ENCODE data around the gene TGIF1. TPM values are rescaled to one million over a fixed set of nuclear protein-coding genes. Genes with fewer than 3 reads are reported as not detected.

Gene TGIF1
- total RNA-seq, 1 donor from 2014 or later: 55.3 TPM

GRCh38 chr18:3454365-3455089 is 4.6 kb downstream of the TGIF1 start:
- Histone ChIP-seq H3K4me1 (ENCODE audit: control insufficient read depth in 3 of 3, insufficient read depth in 3 of 3, low read length in 3 of 3) (peaks cover 6 to 34% (median 23%) of the 10 kb centered on the region in 3 donors), H3K4me3 (ENCODE audit: low read length in 3 of 3) (peak overlapping the region; percentile 51 to 67 (median 54)), H3K27ac (ENCODE audit: low read depth, low read length) (peak overlapping the region; percentile 98), H3K9ac (ENCODE audit: low read depth in 1 of 3, low read length in 3 of 3) (peak overlapping the region; percentile 50 to 98 (median 84)), H3K27me3 (ENCODE audit: control insufficient read depth in 3 of 3, insufficient read depth in 3 of 3, low read length in 3 of 3) (no peaks in the 10 kb centered on the region), H3K36me3 (ENCODE audit: control insufficient read depth in 3 of 3, insufficient read depth in 3 of 3, low read length in 3 of 3) (peaks cover 5 to 20% (median 11%) of the 10 kb centered on the region in 3 donors), H3K9me3 (ENCODE audit: control insufficient read depth in 3 of 3, low read length in 3 of 3) (no peaks in the 10 kb centered on the region)

GRCh38 chr18:3455090-3455635 is 5.2 kb downstream of the TGIF1 start:
- H3K9me3 ChIP-seq (ENCODE audit: control insufficient read depth in 3 of 3, low read length in 3 of 3): no peaks in the 10 kb centered on the region
- H3K27ac ChIP-seq (ENCODE audit: low read depth, low read length): peak overlapping the region; percentile 98
- peak overlapping the region in 2 of 3 donors; percentile 51 to 54 for H3K4me3 ChIP-seq (ENCODE audit: low read length in 3 of 3)
- H3K4me1 ChIP-seq (ENCODE audit: control insufficient read depth in 3 of 3, insufficient read depth in 3 of 3, low read length in 3 of 3): peaks cover 6 to 33% (median 23%) of the 10 kb centered on the region in 3 donors
- H3K27me3 ChIP-seq (ENCODE audit: control insufficient read depth in 3 of 3, insufficient read depth in 3 of 3, low read length in 3 of 3): no peaks in the 10 kb centered on the region
- peak overlapping the region in 2 of 3 donors; percentile 50 to 84 for H3K9ac ChIP-seq (ENCODE audit: low read depth in 1 of 3, low read length in 3 of 3)
- peaks cover 5 to 20% (median 11%) of the 10 kb centered on the region in 3 donors for H3K36me3 ChIP-seq (ENCODE audit: control insufficient read depth in 3 of 3, insufficient read depth in 3 of 3, low read length in 3 of 3)

GRCh38 chr18:3455907-3456685 is 6.1 kb downstream of the TGIF1 start:
- H3K9me3 ChIP-seq (ENCODE audit: control insufficient read depth in 3 of 3, low read length in 3 of 3): no peaks in the 10 kb centered on the region
- peaks cover 6 to 29% (median 23%) of the 10 kb centered on the region in 3 donors for H3K4me1 ChIP-seq (ENCODE audit: control insufficient read depth in 3 of 3, insufficient read depth in 3 of 3, low read length in 3 of 3)
- H3K36me3 ChIP-seq (ENCODE audit: control insufficient read depth in 3 of 3, insufficient read depth in 3 of 3, low read length in 3 of 3): peaks cover 5 to 20% (median 11%) of the 10 kb centered on the region in 3 donors
- no peak overlapping the region for H3K27ac ChIP-seq (ENCODE audit: low read depth, low read length)
- no peak overlapping the region for H3K4me3 ChIP-seq (ENCODE audit: low read length in 3 of 3)
- H3K27me3 ChIP-seq (ENCODE audit: control insufficient read depth in 3 of 3, insufficient read depth in 3 of 3, low read length in 3 of 3): no peaks in the 10 kb centered on the region
- no peak overlapping the region for H3K9ac ChIP-seq (ENCODE audit: low read depth in 1 of 3, low read length in 3 of 3)

GRCh38 chr18:3456686-3457069 is 6.7 kb downstream of the TGIF1 start:
- peaks cover 5 to 20% (median 11%) of the 10 kb centered on the region in 3 donors for H3K36me3 ChIP-seq (ENCODE audit: control insufficient read depth in 3 of 3, insufficient read depth in 3 of 3, low read length in 3 of 3)
- H3K27me3 ChIP-seq (ENCODE audit: control insufficient read depth in 3 of 3, insufficient read depth in 3 of 3, low read length in 3 of 3): no peaks in the 10 kb centered on the region
- no peaks in the 10 kb centered on the region for H3K9me3 ChIP-seq (ENCODE audit: control insufficient read depth in 3 of 3, low read length in 3 of 3)
- no peak overlapping the region for H3K9ac ChIP-seq (ENCODE audit: low read depth in 1 of 3, low read length in 3 of 3)
- H3K4me1 ChIP-seq (ENCODE audit: control insufficient read depth in 3 of 3, insufficient read depth in 3 of 3, low read length in 3 of 3): peaks cover 6 to 29% (median 23%) of the 10 kb centered on the region in 3 donors
- no peak overlapping the region for H3K4me3 ChIP-seq (ENCODE audit: low read length in 3 of 3)
- H3K27ac ChIP-seq (ENCODE audit: low read depth, low read length): no peak overlapping the region

- peaks cover 5 to 20% (median 11%) of the 10 kb centered on the region in 3 donors for H3K36me3 ChIP-seq (ENCODE audit: control insufficient read depth in 3 of 3, insufficient read depth in 3 of 3, low read length in 3 of 3)
- H3K27me3 ChIP-seq (ENCODE audit: control insufficient read depth in 3 of 3, insufficient read depth in 3 of 3, low read length in 3 of 3): no peaks in the 10 kb centered on the region
- peaks cover 6 to 28% (median 22%) of the 10 kb centered on the region in 3 donors for H3K4me1 ChIP-seq (ENCODE audit: control insufficient read depth in 3 of 3, insufficient read depth in 3 of 3, low read length in 3 of 3)
- no peaks in the 10 kb centered on the region for H3K9me3 ChIP-seq (ENCODE audit: control insufficient read depth in 3 of 3, low read length in 3 of 3)
- H3K27ac ChIP-seq (ENCODE audit: low read depth, low read length): no peak overlapping the region
- H3K4me3 ChIP-seq (ENCODE audit: low read length in 3 of 3): no peak overlapping the region
- H3K9ac ChIP-seq (ENCODE audit: low read depth in 1 of 3, low read length in 3 of 3): no peak overlapping the region
Observed at GRCh38 chr18:3457261-3457724, 7.3 kb downstream of the TGIF1 start.

GRCh38 chr18:3458378-3458777 is 8.4 kb downstream of the TGIF1 start:
- H3K9ac ChIP-seq (ENCODE audit: low read depth in 1 of 3, low read length in 3 of 3): no peak overlapping the region
- H3K4me3 ChIP-seq (ENCODE audit: low read length in 3 of 3): no peak overlapping the region
- H3K9me3 ChIP-seq (ENCODE audit: control insufficient read depth in 3 of 3, low read length in 3 of 3): no peaks in the 10 kb centered on the region
- peaks cover 5 to 20% (median 11%) of the 10 kb centered on the region in 3 donors for H3K36me3 ChIP-seq (ENCODE audit: control insufficient read depth in 3 of 3, insufficient read depth in 3 of 3, low read length in 3 of 3)
- H3K4me1 ChIP-seq (ENCODE audit: control insufficient read depth in 3 of 3, insufficient read depth in 3 of 3, low read length in 3 of 3): peaks cover 0 to 17% (median 12%) of the 10 kb centered on the region in 3 donors
- H3K27me3 ChIP-seq (ENCODE audit: control insufficient read depth in 3 of 3, insufficient read depth in 3 of 3, low read length in 3 of 3): no peaks in the 10 kb centered on the region
- no peak overlapping the region for H3K27ac ChIP-seq (ENCODE audit: low read depth, low read length)

- Histone ChIP-seq H3K9me3 (ENCODE audit: control insufficient read depth in 3 of 3, low read length in 3 of 3) (no peaks in the 10 kb centered on the region), H3K27ac (ENCODE audit: low read depth, low read length) (no peak overlapping the region), H3K4me3 (ENCODE audit: low read length in 3 of 3) (no peak overlapping the region), H3K36me3 (ENCODE audit: control insufficient read depth in 3 of 3, insufficient read depth in 3 of 3, low read length in 3 of 3) (peaks cover 5 to 20% (median 11%) of the 10 kb centered on the region in 3 donors), H3K9ac (ENCODE audit: low read depth in 1 of 3, low read length in 3 of 3) (no peak overlapping the region), H3K27me3 (ENCODE audit: control insufficient read depth in 3 of 3, insufficient read depth in 3 of 3, low read length in 3 of 3) (no peaks in the 10 kb centered on the region), H3K4me1 (ENCODE audit: control insufficient read depth in 3 of 3, insufficient read depth in 3 of 3, low read length in 3 of 3) (peaks cover 0 to 15% (median 12%) of the 10 kb centered on the region in 3 donors)
Observed at GRCh38 chr18:3458952-3459853, 9.2 kb downstream of the TGIF1 start.

GRCh38 chr18:3460823-3461398 is 10.9 kb downstream of the TGIF1 start:
- Histone ChIP-seq H3K4me3 (ENCODE audit: low read length in 3 of 3) (no peak overlapping the region), H3K9me3 (ENCODE audit: control insufficient read depth in 3 of 3, low read length in 3 of 3) (no peaks in the 10 kb centered on the region), H3K36me3 (ENCODE audit: control insufficient read depth in 3 of 3, insufficient read depth in 3 of 3, low read length in 3 of 3) (peaks cover 5 to 20% (median 11%) of the 10 kb centered on the region in 3 donors), H3K27me3 (ENCODE audit: control insufficient read depth in 3 of 3, insufficient read depth in 3 of 3, low read length in 3 of 3) (no peaks in the 10 kb centered on the region), H3K27ac (ENCODE audit: low read depth, low read length) (no peak overlapping the region), H3K9ac (ENCODE audit: low read depth in 1 of 3, low read length in 3 of 3) (no peak overlapping the region), H3K4me1 (ENCODE audit: control insufficient read depth in 3 of 3, insufficient read depth in 3 of 3, low read length in 3 of 3) (peaks cover 0 to 6% (median 4%) of the 10 kb centered on the region in 3 donors)

GRCh38 chr18:3461704-3462103 is 11.7 kb downstream of the TGIF1 start:
- H3K4me3 ChIP-seq (ENCODE audit: low read length in 3 of 3): no peak overlapping the region
- no peaks in the 10 kb centered on the region for H3K4me1 ChIP-seq (ENCODE audit: control insufficient read depth in 3 of 3, insufficient read depth in 3 of 3, low read length in 3 of 3)
- no peaks in the 10 kb centered on the region for H3K9me3 ChIP-seq (ENCODE audit: control insufficient read depth in 3 of 3, low read length in 3 of 3)
- H3K27ac ChIP-seq (ENCODE audit: low read depth, low read length): no peak overlapping the region
- H3K27me3 ChIP-seq (ENCODE audit: control insufficient read depth in 3 of 3, insufficient read depth in 3 of 3, low read length in 3 of 3): no peaks in the 10 kb centered on the region
- peaks cover 5 to 12% (median 8%) of the 10 kb centered on the region in 3 donors for H3K36me3 ChIP-seq (ENCODE audit: control insufficient read depth in 3 of 3, insufficient read depth in 3 of 3, low read length in 3 of 3)
- no peak overlapping the region for H3K9ac ChIP-seq (ENCODE audit: low read depth in 1 of 3, low read length in 3 of 3)
